GM06990 (cell line): ENCODE results near the gene SYT9.

ENCODE experiments used
- DNase-seq: peaks from one replicate; pipeline ENCODE4 v3.0.0-alpha.2; 2011; ENCODE audit not compliant: insufficient read length; ENCODE audit errors: extremely low read depth
- H3K27me3 ChIP-seq: replicated peaks from 2 replicates; pipeline ENCODE4 v1.6.0; 2011; ENCODE audit warnings: low read length; ENCODE audit not compliant: control insufficient read depth, insufficient read depth
- H3K36me3 ChIP-seq: 2 replicates; pipeline ENCODE4 v1.5.1; 2011; ENCODE audit warnings: low read length; ENCODE audit not compliant: control insufficient read depth, insufficient read depth
- H3K4me3 ChIP-seq: replicated peaks from 2 replicates; pipeline ENCODE4 v1.5.1; 2011; ENCODE audit warnings: low read depth, mild to moderate bottlenecking, control low read depth, low read length
- TF ChIP-seq, protein P1 (sequence below): IDR thresholded peaks from 2 replicates; pipeline ENCODE4 v1.5.1; 2011; ENCODE audit warnings: low read length, control low read depth, mild to moderate bottlenecking, inconsistent platforms; ENCODE audit not compliant: insufficient read depth, poor library complexity, severe bottlenecking

The SYT9 gene

DNA sequence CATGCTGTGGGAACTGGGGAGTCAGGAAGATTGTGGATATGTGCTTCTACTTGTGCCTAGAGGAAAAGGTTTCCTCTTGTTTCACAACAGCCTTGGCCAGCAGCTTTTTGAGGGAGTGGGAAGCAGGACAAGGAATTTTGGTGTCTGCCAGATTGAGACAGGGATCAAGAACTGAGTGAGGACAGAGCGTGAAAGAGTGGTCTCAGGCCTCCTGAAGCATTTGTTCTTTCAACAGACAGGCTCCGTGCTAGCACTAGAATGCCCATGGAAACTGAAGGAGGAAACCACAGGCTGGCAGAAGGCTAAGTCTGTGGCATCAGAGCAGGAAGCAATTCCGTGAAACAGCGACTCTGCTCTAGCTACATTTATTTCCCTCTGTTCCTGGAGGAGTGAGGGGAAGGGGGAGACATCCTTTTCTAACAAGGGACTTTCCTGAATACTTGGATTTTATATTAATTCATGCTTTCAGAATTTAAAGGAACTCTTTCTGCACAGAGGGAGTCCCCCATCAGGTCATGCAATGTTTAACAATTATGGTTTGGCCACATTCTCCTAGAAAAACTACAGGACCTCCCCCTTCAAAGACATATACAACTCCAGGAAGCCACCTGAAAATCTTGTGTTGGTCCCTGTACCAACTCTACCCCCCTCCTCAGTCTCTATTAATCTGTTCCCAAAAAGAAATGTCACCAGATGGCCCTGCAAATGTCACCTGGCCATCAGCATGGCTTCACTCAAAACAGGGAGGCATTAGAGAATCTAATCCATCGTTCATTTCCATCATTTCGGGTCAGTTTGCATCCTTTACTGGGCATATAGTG lies 96.1 kb downstream of the SYT9 start:
- DNase-seq: no peak
- Histone ChIP-seq H3K27me3 (peaks cover 3% of the 10 kb centered on the region), H3K4me3 (no peak overlapping the region), H3K36me3 (no peaks in the 10 kb centered on the region)
- TF ChIP-seq, protein P1, sequence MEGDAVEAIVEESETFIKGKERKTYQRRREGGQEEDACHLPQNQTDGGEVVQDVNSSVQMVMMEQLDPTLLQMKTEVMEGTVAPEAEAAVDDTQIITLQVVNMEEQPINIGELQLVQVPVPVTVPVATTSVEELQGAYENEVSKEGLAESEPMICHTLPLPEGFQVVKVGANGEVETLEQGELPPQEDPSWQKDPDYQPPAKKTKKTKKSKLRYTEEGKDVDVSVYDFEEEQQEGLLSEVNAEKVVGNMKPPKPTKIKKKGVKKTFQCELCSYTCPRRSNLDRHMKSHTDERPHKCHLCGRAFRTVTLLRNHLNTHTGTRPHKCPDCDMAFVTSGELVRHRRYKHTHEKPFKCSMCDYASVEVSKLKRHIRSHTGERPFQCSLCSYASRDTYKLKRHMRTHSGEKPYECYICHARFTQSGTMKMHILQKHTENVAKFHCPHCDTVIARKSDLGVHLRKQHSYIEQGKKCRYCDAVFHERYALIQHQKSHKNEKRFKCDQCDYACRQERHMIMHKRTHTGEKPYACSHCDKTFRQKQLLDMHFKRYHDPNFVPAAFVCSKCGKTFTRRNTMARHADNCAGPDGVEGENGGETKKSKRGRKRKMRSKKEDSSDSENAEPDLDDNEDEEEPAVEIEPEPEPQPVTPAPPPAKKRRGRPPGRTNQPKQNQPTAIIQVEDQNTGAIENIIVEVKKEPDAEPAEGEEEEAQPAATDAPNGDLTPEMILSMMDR: no peak

DNA sequence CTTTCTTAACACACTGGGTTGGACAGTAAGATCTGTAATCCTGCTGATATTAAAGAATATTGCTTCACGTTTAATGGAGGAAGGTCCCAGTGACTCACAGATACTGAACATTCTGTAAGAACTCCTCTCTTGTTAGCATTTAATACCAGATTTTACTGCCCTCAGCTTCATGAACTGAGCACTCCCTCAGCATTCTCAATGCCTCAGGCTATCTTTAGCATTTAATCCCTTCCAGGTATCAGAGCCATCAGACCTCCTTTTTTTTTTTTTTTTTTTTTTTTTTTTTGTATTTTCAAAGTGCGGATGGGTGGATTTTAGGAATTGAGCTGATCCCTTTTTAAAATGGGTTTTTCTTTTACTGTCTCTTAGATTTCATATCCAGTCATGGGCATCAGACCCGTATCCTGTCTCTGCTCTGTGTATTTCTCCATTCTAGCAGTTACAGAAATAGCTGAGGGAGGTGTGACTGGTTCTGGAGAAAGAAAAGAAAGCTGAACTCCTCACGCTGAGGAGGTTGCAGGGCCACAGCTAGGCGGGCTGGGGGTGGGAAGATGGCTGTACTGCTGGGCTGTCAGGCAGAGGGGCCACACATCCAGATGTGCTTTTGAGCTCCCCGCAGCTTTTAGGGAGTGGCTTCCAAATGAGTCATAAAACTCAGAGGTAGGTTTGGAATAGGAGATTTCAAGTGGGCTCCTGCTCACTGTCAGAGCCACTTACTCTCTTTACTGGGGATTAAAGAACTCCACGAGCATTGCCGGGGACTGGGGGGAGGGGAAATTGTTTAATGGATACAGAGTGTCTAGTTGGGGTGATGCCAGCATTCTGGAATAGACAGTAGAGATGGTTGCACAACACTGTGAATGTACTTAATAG lies 97.0 kb downstream of the SYT9 start:
- Histone ChIP-seq H3K27me3 (peaks cover 3% of the 10 kb centered on the region), H3K4me3 (no peak overlapping the region), H3K36me3 (no peaks in the 10 kb centered on the region)
- TF ChIP-seq, protein P1: no peak
- no peak for DNase-seq

DNA sequence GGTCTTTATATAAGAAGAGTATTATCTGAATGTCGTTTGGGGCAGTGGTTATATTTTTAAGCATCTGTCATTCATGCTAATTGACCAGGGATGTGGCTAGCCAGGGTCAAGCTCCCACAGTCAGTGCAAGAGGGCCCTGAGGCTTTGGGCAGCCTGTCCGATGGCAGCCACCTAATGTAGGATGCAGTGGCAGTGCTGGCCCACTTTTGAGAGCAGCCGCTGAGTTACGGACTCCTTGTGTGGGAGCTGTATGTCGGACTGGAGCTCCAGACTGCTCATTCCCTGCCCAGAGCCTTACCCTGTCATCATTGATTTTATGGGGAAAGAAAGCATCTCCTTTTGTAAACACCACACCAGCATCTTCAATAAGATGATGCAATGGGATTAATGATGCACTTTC lies 99.5 kb downstream of the SYT9 start:
- Histone ChIP-seq H3K27me3 (peaks cover 3% of the 10 kb centered on the region), H3K36me3 (no peaks in the 10 kb centered on the region)
- TF ChIP-seq, protein P1: no peak

DNA sequence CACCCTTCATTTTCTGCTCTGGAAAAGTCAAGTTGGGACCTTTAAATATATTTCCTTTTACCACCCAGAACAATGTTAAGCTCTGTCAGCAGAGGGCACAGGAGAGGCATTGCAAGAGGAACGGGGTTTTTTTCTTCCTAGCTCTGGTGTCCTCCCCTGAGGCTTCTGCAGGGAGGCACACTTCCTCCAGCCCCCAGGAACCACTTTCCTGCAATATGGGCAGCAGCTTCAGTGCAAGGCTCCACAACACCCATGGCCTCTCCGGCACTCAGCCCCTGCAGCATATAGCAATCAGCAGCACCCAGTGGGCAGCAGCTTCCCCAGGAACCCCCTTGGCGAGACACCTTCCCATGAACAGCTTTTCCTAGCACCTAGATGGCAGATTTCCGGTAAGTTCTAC lies 101.4 kb downstream of the SYT9 start:
- peaks cover 1% of the 10 kb centered on the region; the same call in 1 of the 2 replicates for H3K27me3 ChIP-seq

More for the DNA sequence above, 99.5 kb downstream of the SYT9 start:
- H3K4me3 ChIP-seq: no peak overlapping the region
- DNase-seq: no peak

DNA sequence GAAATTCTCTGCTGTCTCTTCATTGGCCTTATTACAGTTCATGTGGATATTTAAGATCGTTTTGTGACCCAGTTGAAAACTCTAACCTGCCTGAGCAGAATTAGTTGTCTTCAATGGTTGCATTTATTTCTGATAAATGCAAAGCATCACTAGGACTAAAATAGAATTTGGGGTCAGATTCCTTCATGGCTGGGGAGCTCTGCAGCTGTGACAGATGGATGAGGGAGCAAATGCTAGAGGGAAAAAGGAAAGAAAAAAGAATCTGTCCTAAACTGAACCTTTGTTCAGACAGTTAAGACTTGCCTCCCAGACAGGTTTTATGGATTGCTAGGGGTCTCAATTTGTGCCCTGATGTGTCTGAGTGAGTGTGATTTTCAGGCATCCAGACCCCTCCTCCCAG lies 113.0 kb downstream of the SYT9 start:
- Histone ChIP-seq H3K27me3 (no peaks in the 10 kb centered on the region), H3K36me3 (no peaks in the 10 kb centered on the region), H3K4me3 (no peak overlapping the region)
- DNase-seq: no peak
- TF ChIP-seq, protein P1: no peak

More for the DNA sequence above, 101.4 kb downstream of the SYT9 start:
- peak; percentile 30 for DNase-seq
- H3K4me3 ChIP-seq: no peak overlapping the region
- H3K36me3 ChIP-seq: no peaks in the 10 kb centered on the region
- TF ChIP-seq, protein P1: peak; percentile 79
